Renal cortex interstitium (tissue), 11 donors: ENCODE results near the gene GABRB1. TPM values are rescaled to one million over a fixed set of nuclear protein-coding genes. Genes with fewer than 3 reads are reported as not detected.

Experiments
- DNase-seq, 11 donors: peaks; one replicate each; pipeline ENCODE4 v3.0.0-alpha.2; 2013; ENCODE audit warnings: low read depth in 9 of 11, low spot score in 4 of 11; ENCODE audit errors: extremely low read depth in 1 of 11
- polyA plus RNA-seq, 3 donors: library from polyadenylated mRNA; unstranded; fragments of 120-200 nt; gene quantifications; one replicate each; pipeline ENCODE4 v1.2.1, GENCODE V29; 2013; ENCODE audit not compliant: insufficient read length in 3 of 3

Gene GABRB1
- polyA plus RNA-seq, 3 donors = 0.36 to 0.85 (median 0.67) TPM

DNA sequence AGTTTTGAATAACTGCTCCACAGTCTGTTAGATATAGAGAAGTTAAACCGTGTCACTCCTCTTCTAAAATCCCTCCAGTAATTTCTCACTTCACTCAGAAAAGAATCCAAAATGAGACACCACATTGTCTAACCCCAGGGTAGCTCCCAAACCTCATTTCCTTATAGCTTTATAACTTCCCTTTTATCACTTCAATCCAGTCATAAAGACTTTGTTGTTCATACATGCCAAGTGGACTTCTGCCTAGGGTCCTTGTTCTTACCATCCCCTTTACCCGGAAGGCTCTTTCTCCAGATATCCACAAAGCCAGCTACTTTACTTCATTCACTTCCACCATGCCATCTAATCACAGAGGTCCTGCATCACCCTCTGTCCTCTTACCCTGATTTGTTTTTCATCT is 156.2 kb downstream of the GABRB1 start:
- DNase-seq = no peak

DNA sequence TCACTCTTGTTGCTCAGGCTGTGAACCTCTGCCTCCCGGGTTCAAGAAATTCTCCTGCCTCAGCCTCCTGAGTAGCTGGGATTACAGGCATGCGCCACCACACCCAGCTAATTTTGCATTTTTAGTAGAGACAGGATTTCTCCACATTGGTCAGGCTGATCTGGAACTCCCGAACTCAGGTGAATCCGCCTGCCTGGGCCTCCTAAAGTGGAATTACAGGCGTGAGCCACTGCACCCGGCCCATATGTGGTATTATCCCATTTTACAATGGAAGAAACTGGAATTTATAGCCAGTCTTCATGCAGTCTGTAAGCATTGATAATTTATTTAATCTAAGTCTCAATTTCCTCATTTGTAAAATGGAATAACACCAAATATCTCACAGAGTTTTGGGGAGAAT is 161.8 kb downstream of the GABRB1 start:
- DNase-seq = no peak

DNA sequence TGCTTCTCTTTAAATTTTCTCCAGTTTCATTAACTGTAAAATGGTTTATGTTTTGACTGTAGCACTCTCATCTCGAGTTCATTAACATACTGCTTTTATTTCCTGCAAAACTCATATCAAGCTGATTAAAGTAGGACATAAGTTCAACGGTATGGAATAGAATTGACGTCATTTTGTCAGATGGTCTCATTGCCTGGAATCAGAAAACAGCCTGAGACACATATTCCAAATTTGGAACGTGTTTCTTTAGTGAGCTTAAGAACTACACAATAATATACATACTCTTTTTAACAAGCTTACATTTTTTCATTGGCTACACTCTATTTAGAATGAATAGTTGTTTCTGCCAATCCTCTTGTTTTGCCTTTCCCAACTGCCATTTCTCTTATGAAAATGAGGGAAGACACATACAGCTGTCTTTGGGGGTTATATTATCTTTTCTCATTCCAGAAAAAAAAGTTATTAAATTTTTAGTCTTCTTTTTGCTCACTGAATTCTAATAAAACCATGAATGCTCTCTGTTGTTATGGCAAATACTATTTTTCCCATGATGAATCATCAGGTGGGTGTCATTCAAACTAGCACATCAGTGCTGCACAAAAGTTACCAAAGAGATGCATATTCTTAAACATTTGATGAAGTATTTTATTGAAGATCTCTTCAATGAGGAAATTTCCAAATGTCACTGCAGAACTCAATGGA is 162.8 kb downstream of the GABRB1 start:
- DNase-seq = no peak

- DNase-seq = no peak
These were observed 164.3 kb downstream of the GABRB1 start for GRCh38 chr4:47195706-47196105.

- DNase-seq = no peak
These were observed 167.4 kb downstream of the GABRB1 start for GRCh38 chr4:47198791-47199190.

DNA sequence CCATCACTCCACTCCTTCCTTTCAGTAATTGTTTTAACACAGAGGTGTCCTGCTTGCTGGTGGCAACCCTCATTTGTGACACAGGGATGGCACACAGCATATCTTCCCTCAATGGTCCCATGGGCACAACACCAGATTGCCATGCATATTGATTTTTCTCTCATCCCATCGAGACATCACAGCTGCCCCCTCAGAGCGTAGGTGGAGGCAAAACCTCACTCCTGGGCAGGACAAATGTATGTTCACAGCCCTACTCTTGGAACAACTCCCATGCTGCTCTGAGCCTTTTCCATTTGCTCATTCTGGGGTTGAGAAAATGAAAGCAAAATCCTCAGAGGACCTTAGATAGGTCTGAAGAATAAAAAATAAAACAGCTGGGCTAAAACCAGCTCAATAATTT is 172.2 kb downstream of the GABRB1 start:
- no peak for DNase-seq

GRCh38 chr4:47207555-47207954 is 176.2 kb downstream of the GABRB1 start:
- DNase-seq = no peak

DNA sequence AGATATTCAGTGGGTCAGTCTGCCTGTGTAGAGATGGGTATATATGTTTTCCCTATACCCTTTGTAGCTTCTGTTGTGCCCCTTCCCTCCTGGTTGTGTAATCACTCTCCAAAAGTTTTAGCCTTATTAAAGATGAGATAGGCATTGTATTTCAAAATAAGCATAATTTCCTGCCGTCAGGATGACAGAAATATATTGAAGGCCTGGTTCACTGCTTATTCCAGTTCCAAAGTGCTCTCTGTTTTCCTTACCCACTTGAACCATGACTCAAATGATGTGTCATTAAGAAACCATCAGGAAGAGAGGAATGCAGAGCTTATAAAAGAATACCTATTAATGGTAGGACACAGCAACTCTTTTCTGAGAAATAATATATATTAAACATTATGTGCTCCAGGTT is 178.5 kb downstream of the GABRB1 start:
- no peak for DNase-seq

GRCh38 chr4:47210828-47211227 is 179.5 kb downstream of the GABRB1 start:
- DNase-seq = no peak

DNA sequence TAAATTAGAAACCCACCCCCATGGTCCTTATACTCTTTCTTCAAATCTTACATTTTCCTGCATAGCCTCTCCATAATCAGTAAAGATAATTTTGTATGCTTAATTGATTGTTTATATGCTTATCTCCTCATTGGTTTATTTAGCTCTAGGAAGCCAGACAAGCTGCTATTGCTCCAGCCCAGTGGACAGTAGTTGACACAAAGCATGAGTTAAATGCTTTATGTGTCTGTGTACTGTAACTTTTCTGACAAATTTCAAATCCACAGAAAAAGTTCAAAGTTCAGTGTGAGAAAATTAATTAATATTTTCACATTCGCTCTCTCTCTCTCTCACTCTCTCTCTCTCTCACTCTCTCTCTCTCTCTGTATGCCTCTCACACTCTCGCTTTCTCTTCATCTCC is 181.7 kb downstream of the GABRB1 start:
- no peak for DNase-seq

- no peak for DNase-seq
These were observed 182.2 kb downstream of the GABRB1 start for GRCh38 chr4:47213539-47213938.

DNA sequence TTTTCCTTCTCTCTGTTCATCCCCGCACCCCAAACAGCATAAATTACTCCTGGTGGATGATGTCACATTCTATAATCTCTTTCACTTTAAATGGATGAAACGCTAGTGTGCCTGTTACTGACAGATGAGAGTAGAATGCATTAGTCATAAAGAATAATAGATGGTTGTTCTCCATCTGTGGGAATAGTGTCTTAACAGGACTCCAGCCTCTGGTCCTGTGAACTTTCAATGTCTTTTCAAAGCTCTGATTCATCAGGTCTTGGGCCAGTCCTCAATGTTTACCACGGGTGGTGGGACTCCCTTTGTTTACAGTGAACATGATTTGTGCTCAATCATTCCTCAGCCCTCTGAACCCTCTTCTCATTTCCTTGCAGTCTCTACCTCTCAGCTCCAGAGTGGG is 182.6 kb downstream of the GABRB1 start:
- DNase-seq = no peak

DNA sequence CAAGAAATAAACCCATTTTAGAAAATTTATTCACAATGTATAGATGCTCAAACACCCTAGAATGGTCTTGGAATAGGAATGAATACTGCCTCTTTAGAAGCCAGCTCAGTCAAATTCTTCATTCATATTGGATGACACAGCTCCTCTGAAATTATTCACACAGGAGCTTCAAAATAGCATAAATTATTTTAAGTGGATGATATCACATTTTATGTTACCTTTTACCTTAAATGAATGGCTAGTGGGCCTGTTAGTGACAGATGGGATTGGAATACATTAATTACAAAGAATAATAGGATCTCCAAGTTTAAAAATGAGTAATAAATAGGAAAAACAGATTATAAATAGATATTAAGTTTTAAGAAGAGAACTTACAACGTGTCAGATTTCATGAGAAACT is 184.4 kb downstream of the GABRB1 start:
- no peak for DNase-seq

GRCh38 chr4:47217291-47217690 is 185.9 kb downstream of the GABRB1 start:
- DNase-seq = no peak

GRCh38 chr4:47217884-47218283 is 186.5 kb downstream of the GABRB1 start:
- DNase-seq = no peak

DNA sequence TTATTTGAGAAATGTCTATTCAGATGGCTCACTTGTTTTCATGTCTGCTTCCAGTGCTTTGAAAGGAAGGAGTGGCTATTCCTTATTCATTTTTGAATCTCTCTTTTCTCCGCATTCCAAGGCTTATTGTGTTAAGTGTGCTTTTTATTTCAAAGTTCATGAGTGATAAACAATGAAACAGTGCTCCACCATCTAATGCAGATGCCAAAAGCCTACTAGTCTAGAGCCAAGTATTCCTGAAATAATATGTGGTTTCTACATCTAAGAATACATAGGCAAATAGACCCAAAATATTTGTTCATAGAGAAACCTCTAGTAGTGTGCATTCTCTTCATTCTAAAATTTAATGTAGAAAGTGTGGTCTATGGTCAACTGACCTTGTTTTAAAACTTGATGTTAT is 187.3 kb downstream of the GABRB1 start:
- no peak for DNase-seq

DNA sequence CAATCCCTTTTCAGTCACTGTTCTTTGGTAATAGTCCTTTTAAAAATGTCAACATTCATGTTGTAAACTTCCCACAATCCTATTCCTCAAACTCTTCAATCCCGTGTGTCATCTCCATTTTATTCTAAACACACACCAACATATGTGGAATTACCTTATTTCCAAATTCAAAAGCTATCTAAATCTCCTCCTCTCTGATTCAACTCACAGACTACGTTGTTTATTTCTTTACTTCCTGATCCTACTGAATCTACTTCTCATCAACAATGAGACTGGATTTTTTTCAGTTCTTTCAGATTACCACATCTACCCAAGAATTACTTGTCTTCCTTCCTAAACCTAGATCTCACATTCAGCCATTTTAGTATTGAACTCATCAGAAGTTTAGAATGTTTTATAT is 188.2 kb downstream of the GABRB1 start:
- DNase-seq = no peak

DNA sequence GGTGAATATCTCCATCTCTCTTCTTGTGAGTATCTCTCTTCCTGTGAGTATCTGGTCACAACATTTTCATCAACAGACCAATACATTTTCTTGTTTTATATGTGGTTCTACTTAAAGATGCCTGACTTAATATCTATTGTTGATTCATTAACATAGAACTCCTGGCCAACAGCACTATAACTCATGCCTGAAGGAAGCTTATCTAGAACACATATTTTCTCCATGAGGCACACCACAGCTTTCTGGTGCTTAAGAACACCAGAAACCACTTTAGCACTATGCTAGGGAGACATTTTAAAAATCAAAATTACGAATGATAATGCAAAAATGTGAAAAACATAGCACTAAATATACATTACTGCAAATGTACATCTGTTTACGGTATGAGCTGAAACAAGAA is 190.4 kb downstream of the GABRB1 start:
- DNase-seq = no peak

GRCh38 chr4:47222276-47222675 is 190.9 kb downstream of the GABRB1 start:
- DNase-seq = no peak

GRCh38 chr4:47224361-47224760 is 193.0 kb downstream of the GABRB1 start:
- no peak for DNase-seq

DNA sequence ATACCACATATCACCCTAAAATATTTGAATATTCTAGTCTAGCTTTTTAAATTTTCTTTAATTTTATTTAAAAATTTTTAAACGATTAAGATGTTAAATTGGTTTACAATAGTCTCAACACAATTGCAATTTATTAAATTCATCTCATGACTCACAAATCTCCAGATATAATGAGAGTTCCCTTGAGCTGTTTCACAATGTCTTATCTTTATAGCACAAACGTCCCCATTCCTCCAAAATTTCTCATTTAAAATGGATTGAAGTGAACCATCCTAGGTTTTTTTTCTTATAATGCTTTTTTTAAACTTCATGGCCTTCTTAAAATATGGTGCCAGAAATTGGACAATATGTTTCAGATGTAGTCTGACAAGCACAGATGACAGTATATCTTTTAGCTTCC is 204.4 kb downstream of the GABRB1 start:
- DNase-seq = no peak

DNA sequence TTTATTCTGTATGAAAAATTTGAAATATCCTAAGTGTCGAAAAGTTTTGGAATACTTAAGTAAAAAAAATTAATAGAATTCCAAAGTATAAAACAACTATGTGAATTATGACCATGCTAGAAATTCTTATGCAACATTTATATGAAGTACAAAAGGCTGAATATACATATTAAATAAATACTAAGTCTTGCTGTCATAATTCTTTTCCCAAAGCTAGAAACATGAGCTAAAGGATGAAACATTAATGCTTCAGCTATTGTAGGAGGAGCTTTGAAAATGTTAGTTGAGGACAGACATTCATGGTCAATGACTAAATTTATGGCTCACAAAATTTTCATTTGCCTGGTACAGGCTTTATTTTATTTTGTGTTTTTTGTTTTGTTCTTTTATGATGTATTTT is 207.3 kb downstream of the GABRB1 start:
- no peak for DNase-seq
